HepG2 (cell line): ENCODE results near the gene ARHGEF4. TPM values are rescaled to one million over a fixed set of nuclear protein-coding genes. Genes with fewer than 3 reads are reported as not detected.

ENCODE experiments used
- ATAC-seq: fragments of 200-7000 bp; cut with Tn5 transposase; 3 replicates; pipeline ENCODE4 v1.9.1; 2020; ENCODE audit warnings: mild to moderate bottlenecking, moderate library complexity
- BruUV-seq: library from RNA; stranded (reverse); fragments of 400-500 nt; replicated peaks from 2 replicates; lab custom pipeline; 2021; lab: Mats Ljungman, UMichigan
- CTCF ChIA-PET: fragments of 300-600 bp; formaldehyde crosslinking; extraction: SDS; loops from one replicate; lab custom pipeline; 2021; ENCODE audit warnings: low total read pairs, inconsistent platforms, low intra/inter-chr PET ratio; lab: Yijun Ruan, JAX
- POLR2A ChIA-PET: fragments of 350-600 bp; sonication (Branson Sonifier 250); formaldehyde crosslinking; loops from one replicate; lab custom pipeline; 2020; ENCODE audit warnings: antibody characterized with exemption, inconsistent platforms; lab: Yijun Ruan, JAX
- DNase-seq: peaks from one replicate; pipeline ENCODE4 v3.0.0-alpha.2; 2015; ENCODE audit warnings: low spot score
- FAIRE-seq: peaks from 3 replicates; lab custom pipeline; 2011; peaks lifted over from hg19 to GRCh38; lab: Jason Lieb, UNC
- H2AFZ ChIP-seq: one replicate; pipeline ENCODE4 v1.6.1; 2011; ENCODE audit warnings: low read length, inconsistent platforms
- H3K27ac ChIP-seq: fragments of 300-600 bp; 3 replicates; pipeline ENCODE4 v1.8.0; 2011; ENCODE audit warnings: mixed run types, mild to moderate bottlenecking, mixed read lengths, low read length, inconsistent platforms; ENCODE audit not compliant: insufficient read depth; ENCODE audit errors: extremely low read length
- H3K27me3 ChIP-seq, 2 experiments: fragments of 200-600 bp in 1 of 2; 2 replicates in 1 of 2; 3 replicates in 1 of 2; pipeline versions ENCODE4 v1.6.0 to v1.8.0; 2011; ENCODE audit warnings: low read length in 2 of 2, mild to moderate bottlenecking in 2 of 2, moderate library complexity in 2 of 2, inconsistent platforms in 1 of 2; ENCODE audit not compliant: insufficient read depth in 2 of 2, control insufficient read depth in 1 of 2
- H3K36me3 ChIP-seq, 2 experiments: fragments of 200-600 bp in 1 of 2; replicated peaks in 1 of 2; 2 replicates in 1 of 2; 3 replicates in 1 of 2; pipeline versions ENCODE4 v1.5.1 to v1.8.0; 2011; ENCODE audit warnings: low read length in 2 of 2, inconsistent platforms in 1 of 2; ENCODE audit not compliant: insufficient read depth in 2 of 2, control insufficient read depth in 1 of 2
- H3K4me1 ChIP-seq: 2 replicates; pipeline ENCODE4 v1.5.1; 2012; ENCODE audit warnings: low read length, inconsistent platforms; ENCODE audit not compliant: insufficient read depth
- H3K4me2 ChIP-seq: 2 replicates; pipeline ENCODE4 v1.6.0; 2011; ENCODE audit warnings: low read depth, low read length, inconsistent platforms
- H3K4me3 ChIP-seq, 3 experiments: fragments of 200-600 bp in 1 of 3; sonication (generic), shearing (Covaris generic) in 1 of 3; replicated peaks in 1 of 3; 2 replicates each; pipeline ENCODE4 v1.5.1; 2011 to 2016; ENCODE audit warnings: low read length in 3 of 3, inconsistent platforms in 2 of 3, low read depth in 2 of 3, mild to moderate bottlenecking in 2 of 3, control low read depth in 1 of 3, mixed read lengths in 1 of 3; ENCODE audit not compliant: insufficient read depth in 1 of 3
- H3K79me2 ChIP-seq: one replicate; pipeline ENCODE4 v1.6.1; 2011; ENCODE audit warnings: low read length, inconsistent platforms; ENCODE audit not compliant: insufficient read depth
- H3K9ac ChIP-seq: 2 replicates; pipeline ENCODE4 v1.6.0; 2011; ENCODE audit warnings: mild to moderate bottlenecking, low read depth, low read length, inconsistent platforms; ENCODE audit not compliant: insufficient read depth
- H3K9me3 ChIP-seq: 2 replicates; pipeline ENCODE4 v1.5.1; 2012; ENCODE audit warnings: mild to moderate bottlenecking, low read length
- H4K20me1 ChIP-seq: 2 replicates; pipeline ENCODE4 v1.6.0; 2011; ENCODE audit warnings: inconsistent platforms, mild to moderate bottlenecking, low read length, moderate library complexity; ENCODE audit not compliant: insufficient read depth
- ATF1 ChIP-seq: IDR thresholded peaks from 2 replicates; pipeline ENCODE4 v1.6.1; 2016; ENCODE audit warnings: mild to moderate bottlenecking, control low read depth
- CHD4 ChIP-seq: fragments of 200-600 bp; sonication (generic); IDR thresholded peaks from 2 replicates; pipeline ENCODE4 v1.7.0; 2017; ENCODE audit warnings: mild to moderate bottlenecking, low read length, borderline replicate concordance
- DBP ChIP-seq: sonication (generic); formaldehyde crosslinking; IDR thresholded peaks from 2 replicates; pipeline ENCODE4 v1.4.0; 2020; ENCODE audit warnings: missing genetic modification reagents; ENCODE audit errors: not compliant biosample characterization
- MXI1 ChIP-seq: IDR thresholded peaks from 3 replicates; pipeline ENCODE4 v1.6.1; 2012; ENCODE audit warnings: low read depth, low read length, inconsistent platforms, borderline replicate concordance
- NBN ChIP-seq: fragments of 450-650 bp; conservative IDR thresholded peaks from 2 replicates; pipeline ENCODE4 v1.6.1; 2017
- PTBP1 ChIP-seq: fragments of 200-400 bp; formaldehyde crosslinking; IDR thresholded peaks from 2 replicates; pipeline ENCODE4 v1.6.1; 2018; ENCODE audit warnings: low read length, low read depth; ENCODE audit not compliant: poor library complexity, severe bottlenecking
- SIX1 ChIP-seq: sonication (generic); formaldehyde crosslinking; IDR thresholded peaks from 2 replicates; pipeline ENCODE4 v1.4.0; 2020; ENCODE audit warnings: missing genetic modification reagents, borderline replicate concordance
- SOX13 ChIP-seq, 3 experiments: fragments of 450-650 bp in 1 of 3; sonication (generic) in 1 of 3; formaldehyde crosslinking in 1 of 3; IDR thresholded peaks in 2 of 3; conservative IDR thresholded peaks in 1 of 3; 2 replicates each; pipeline versions ENCODE4 v1.5.0 to v1.6.1; 2016 to 2020; ENCODE audit warnings: antibody characterized with exemption in 1 of 3, mild to moderate bottlenecking in 1 of 3, missing compliant biosample characterization in 1 of 3, missing genetic modification reagents in 1 of 3, moderate library complexity in 1 of 3
- THYN1 ChIP-seq: sonication (generic); formaldehyde crosslinking; IDR thresholded peaks from 2 replicates; pipeline ENCODE4 v1.8.1; 2023; ENCODE audit warnings: low read depth, mild to moderate bottlenecking, moderate library complexity, missing genetic modification reagents, borderline replicate concordance
- ZBTB38 ChIP-seq: sonication (generic); formaldehyde crosslinking; IDR thresholded peaks from 2 replicates; pipeline ENCODE4 v1.5.1; 2020; ENCODE audit warnings: mild to moderate bottlenecking, missing genetic modification reagents
- ZNF101 ChIP-seq: sonication (generic); formaldehyde crosslinking; IDR thresholded peaks from 2 replicates; pipeline ENCODE4 v1.4.0; 2020; ENCODE audit warnings: mild to moderate bottlenecking, low read depth, missing genetic modification reagents, borderline replicate concordance
- ZNF441 ChIP-seq: sonication (generic); formaldehyde crosslinking; IDR thresholded peaks from 2 replicates; pipeline ENCODE4 v1.7.0; 2021; ENCODE audit warnings: missing genetic modification reagents, borderline replicate concordance
- ZNF510 ChIP-seq: sonication (generic); formaldehyde crosslinking; IDR thresholded peaks from 2 replicates; pipeline ENCODE4 v1.4.0; 2020; ENCODE audit warnings: low read depth, mild to moderate bottlenecking, missing genetic modification reagents
- ZNF570 ChIP-seq: sonication (generic); formaldehyde crosslinking; IDR thresholded peaks from 2 replicates; pipeline ENCODE4 v1.4.0; 2020; ENCODE audit warnings: mild to moderate bottlenecking, missing genetic modification reagents, borderline replicate concordance
- ZNF607 ChIP-seq: sonication (generic); formaldehyde crosslinking; IDR thresholded peaks from 2 replicates; pipeline ENCODE4 v1.5.1; 2020; ENCODE audit warnings: missing genetic modification reagents, mild to moderate bottlenecking, borderline replicate concordance
- ZNF792 ChIP-seq: IDR thresholded peaks from 2 replicates; pipeline ENCODE4 v1.6.1; 2016
- WGBS: methylation state at CpG from one replicate; pipeline ENCODE4 v1.1.6; 2017; ENCODE audit warnings: low lambda C conversion rate; 5-methylcytosine and 5-hydroxymethylcytosine counted together
- in situ Hi-C: cut with HindIII; loops from 2 replicates; pipeline ENCODE4 v1.10.0; 2017; ENCODE audit warnings: low pct_unique_long_range_greater_than_20kb; ENCODE audit not compliant: extremely low pct_ligation_motif_present
- intact Hi-C: fragments of 100-400 bp; cut with micrococcal nuclease; formaldehyde crosslinking; loops from one replicate; pipeline ENCODE4 v1.10.0; 2022; ENCODE audit not compliant: unreplicated experiment
- polyA plus RNA-seq, 8 experiments: library from polyadenylated mRNA; depleted of rRNA in 3 of 8; stranded (reverse) in 7 of 8; unstranded in 1 of 8; fragments of >200 nt; fragmentation: Illumina TruSeq in 4 of 8; extraction: Trizol in 4 of 8; gene quantifications; 2 replicates each; pipeline versions ENCODE4 v1.2.1 to v1.2.3, GENCODE V29; 2011 to 2016; ENCODE audit warnings: low read depth in 4 of 8, missing spikeins in 1 of 8, mixed read lengths in 1 of 8; ENCODE audit not compliant: insufficient read depth in 1 of 8
- total RNA-seq, 5 experiments: library from RNA; depleted of rRNA; stranded (reverse); fragments of >200 nt; fragmentation: Illumina TruSeq; extraction: Trizol; gene quantifications; 2 replicates each; pipeline ENCODE4 v1.2.3, GENCODE V29; 2016; ENCODE audit warnings: low read depth in 1 of 5

The ARHGEF4 gene
- total and polyA plus RNA-seq, 2 of the 13 experiments (the other 11 are each of a cell fraction or from before 2014, with no cell fraction given) = 0.11 to 0.13 TPM

- H4K20me1 ChIP-seq = no peaks in the 10 kb centered on the region; the same call in 1 of the 2 replicates
- H3K27me3 ChIP-seq = no peaks in the 10 kb centered on the region
- H2AFZ ChIP-seq = no peak overlapping the region
- in situ Hi-C loops (no loop called here), intact Hi-C loops (no loop called here)
- H3K27ac ChIP-seq = no peak overlapping the region
- 96% methylated on average over 11 of the region's 11 CpGs for WGBS
- no peak overlapping the region for H3K4me3 ChIP-seq
- TF ChIP-seq ZNF570 = no peak
- no peak for TF ChIP-seq ZBTB38 (CRISPR knock-in tag)
- no peak for TF ChIP-seq THYN1 (CRISPR knock-in tag)
- TF ChIP-seq ZNF792 = no peak
- TF ChIP-seq SIX1 (CRISPR knock-in tag) = no peak
- no peak for TF ChIP-seq ZNF607 (CRISPR knock-in tag)
- TF ChIP-seq ATF1 (CRISPR knock-in tag) = no peak
- no peak for TF ChIP-seq ZNF101 (CRISPR knock-in tag)
- TF ChIP-seq SOX13 (IDR thresholded peaks at IDR 0.05) = no peak
- TF ChIP-seq SOX13 (CRISPR knock-in tag; conservative IDR thresholded peaks at IDR 0.05 in 1 of 2, IDR thresholded peaks at IDR 0.05 in 1 of 2) = no peak
- TF ChIP-seq ZNF510 (CRISPR knock-in tag) = no peak
- no peak for TF ChIP-seq NBN
- TF ChIP-seq ZNF441 (CRISPR knock-in tag) = no peak
- no peak for TF ChIP-seq MXI1
- TF ChIP-seq PTBP1 = no peak
- no peak for TF ChIP-seq DBP
- no peak for TF ChIP-seq CHD4
- H3K79me2 ChIP-seq = no peaks in the 10 kb centered on the region
- ChIA-PET CTCF (no interaction called here), POLR2A (no interaction called here)
- FAIRE-seq (no peak), ATAC-seq (peak; percentile 5), DNase-seq (no peak)
- peaks cover 21 to 30% of the 10 kb centered on the region in 2 experiments; a peak in 4 of 5 replicates for H3K36me3 ChIP-seq
- no TSS peak for BruUV-seq
- H3K4me1 ChIP-seq = no peaks in the 10 kb centered on the region
- no peak overlapping the region for H3K4me2 ChIP-seq
- no peak overlapping the region for H3K9ac ChIP-seq
- no peaks in the 10 kb centered on the region for H3K9me3 ChIP-seq
Measured at GRCh38 chr2:131044757-131045150, 208.0 kb downstream of the ARHGEF4 start.
